ENCODE results near the gene NELFCD. TPM values are rescaled to one million over a fixed set of nuclear protein-coding genes. Genes with fewer than 3 reads are reported as not detected.

NELFCD gene, protein sequence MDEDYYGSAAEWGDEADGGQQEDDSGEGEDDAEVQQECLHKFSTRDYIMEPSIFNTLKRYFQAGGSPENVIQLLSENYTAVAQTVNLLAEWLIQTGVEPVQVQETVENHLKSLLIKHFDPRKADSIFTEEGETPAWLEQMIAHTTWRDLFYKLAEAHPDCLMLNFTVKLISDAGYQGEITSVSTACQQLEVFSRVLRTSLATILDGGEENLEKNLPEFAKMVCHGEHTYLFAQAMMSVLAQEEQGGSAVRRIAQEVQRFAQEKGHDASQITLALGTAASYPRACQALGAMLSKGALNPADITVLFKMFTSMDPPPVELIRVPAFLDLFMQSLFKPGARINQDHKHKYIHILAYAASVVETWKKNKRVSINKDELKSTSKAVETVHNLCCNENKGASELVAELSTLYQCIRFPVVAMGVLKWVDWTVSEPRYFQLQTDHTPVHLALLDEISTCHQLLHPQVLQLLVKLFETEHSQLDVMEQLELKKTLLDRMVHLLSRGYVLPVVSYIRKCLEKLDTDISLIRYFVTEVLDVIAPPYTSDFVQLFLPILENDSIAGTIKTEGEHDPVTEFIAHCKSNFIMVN
- total RNA-seq (2013) = 32.6 TPM
- polyA plus RNA-seq = 10 to 100 TPM; 49.0 to 74.8 (median 50.1) TPM
- polyA minus RNA-seq = 13.7 and 16.8 TPM in 2 replicates
- total RNA-seq = 5.7 to 35.4 (median 25.0) reads per million in 11 experiments

DNA sequence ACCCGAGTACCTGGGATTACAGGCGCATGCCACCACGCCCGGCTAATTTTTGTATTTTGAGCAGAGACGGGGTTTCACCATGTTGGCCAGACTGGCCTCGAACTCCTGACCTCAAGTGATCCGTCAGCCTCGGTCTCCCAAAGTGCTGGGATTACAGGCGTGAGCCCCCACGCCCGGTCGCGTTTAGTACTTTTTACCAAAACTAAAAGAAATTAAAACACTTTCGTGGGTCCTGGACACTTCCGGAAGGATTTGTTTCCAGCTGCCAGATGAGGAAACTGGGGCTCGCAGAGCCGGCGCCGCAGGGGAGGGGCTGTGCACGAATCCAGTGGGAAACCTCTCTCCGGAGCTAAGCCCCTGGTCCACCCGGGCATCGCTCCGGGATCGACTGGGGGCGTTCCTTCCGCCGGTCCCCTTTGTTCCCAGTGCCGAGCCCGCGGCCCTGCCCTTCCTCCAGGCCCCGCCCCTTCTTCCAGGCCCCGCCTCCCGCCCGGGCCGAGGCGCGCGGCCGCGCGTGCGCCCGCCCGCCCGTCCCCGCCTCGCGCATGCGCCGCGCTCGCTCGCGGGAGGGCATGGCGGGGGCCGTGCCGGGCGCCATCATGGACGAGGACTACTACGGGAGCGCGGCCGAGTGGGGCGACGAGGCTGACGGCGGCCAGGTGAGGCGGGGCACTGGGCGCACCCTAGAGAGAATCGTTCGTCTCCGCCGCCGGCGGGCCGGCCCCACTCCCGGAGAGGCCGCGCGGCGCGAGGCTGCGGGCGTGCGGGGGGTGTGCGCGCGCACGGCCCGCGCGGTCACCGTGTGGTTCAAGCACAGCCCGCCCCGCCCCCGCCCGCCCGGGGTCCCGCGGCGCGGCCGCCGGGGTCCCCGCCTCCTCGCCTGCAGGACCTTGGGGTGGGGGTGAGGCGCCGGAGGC, at the start of gene NELFCD:
Gene NELFCD (plus strand): TSS at position 546 of the 917 bp plus-strand sequence. CDS start 54 bp downstream, at position 600.
- intact Hi-C loops (cut with micrococcal nuclease) = loop anchor here (5.0 to 10.0 kb wide), 2 partner anchors 54 to 89 kb away; partner anchors contain the start of gene ATP5F1E (in 1 of the 2)
- H3K4me3 ChIP-seq (replicated peaks in 1 of 3; ENCODE audit: low read depth in 2 of 3, low read length in 3 of 3) = peak within 1 kb of the TSS; percentile 67 to 92 (median 86)
- Mint-ChIP-seq H3K4me1 (peaks cover 31% of the 10 kb centered on the region), H3K27me3 (ENCODE audit: low read depth in 3 of 3) (peaks cover 0 to 4% (median 1%) of the 10 kb centered on the region in 3 donors), H3K27ac (peak within 1 kb of the TSS; percentile 75 to 90 (median 82)), H3K9me3 (peaks cover 3 to 12% (median 6%) of the 10 kb centered on the region in 7 donors), H3K36me3 (peaks cover 1 to 6% of the 10 kb centered on the region in 2 donors), H3K4me3 (peak within 1 kb of the TSS; percentile 80 to 92)
- H3K27ac ChIP-seq (ENCODE audit: low read depth in 1 of 2, low read length in 2 of 2) = peak within 1 kb of the TSS; percentile 46 to 80
- H2AFZ ChIP-seq (ENCODE audit: insufficient read depth, low read depth, low read length, poor library complexity, severe bottlenecking) = peak within 1 kb of the TSS; percentile 91
- no peaks in the 10 kb centered on the region for H3K27me3 ChIP-seq (ENCODE audit: control insufficient read depth in 2 of 2, insufficient read depth in 2 of 2, low read length in 2 of 2)
- peaks cover 26% of the 10 kb centered on the region for H4K20me1 ChIP-seq (ENCODE audit: insufficient read depth, low read length)
- H3K9ac ChIP-seq (ENCODE audit: insufficient read depth, low read length, poor library complexity, severe bottlenecking) = peak within 1 kb of the TSS; percentile 68
- TF ChIP-seq CTCF (IDR thresholded peaks at IDR 0.05) = no peak
- H3K4me2 ChIP-seq (replicated peaks; ENCODE audit: extremely low read depth, low read length, poor library complexity, severe bottlenecking) = peak within 1 kb of the TSS; percentile 93
- peak; percentile 65 to 78 (median 77) for DNase-seq
- peaks cover 46% of the 10 kb centered on the region for H3K79me2 ChIP-seq (ENCODE audit: insufficient read depth, low read length)
- peaks cover 20 to 32% of the 10 kb centered on the region in 2 donors for H3K4me1 ChIP-seq (ENCODE audit: control insufficient read depth in 1 of 2, insufficient read depth in 2 of 2, low read length in 2 of 2)
- H3K36me3 ChIP-seq (replicated peaks in 1 of 2; ENCODE audit: control insufficient read depth in 1 of 2, insufficient read depth in 2 of 2, low read length in 2 of 2) = peaks cover 0 to 4% of the 10 kb centered on the region in 2 donors
- H3K9me3 ChIP-seq (replicated peaks in 1 of 2; ENCODE audit: control insufficient read depth in 1 of 2, insufficient read depth in 1 of 2, low read length in 2 of 2) = peaks cover 3 to 7% of the 10 kb centered on the region in 2 donors
- 6% methylated on average over 100 of the region's 109 CpGs for WGBS (ENCODE audit: insufficient coverage)
